ENCODE results near the gene DOK3. TPM values are rescaled to one million over a fixed set of nuclear protein-coding genes. Genes with fewer than 3 reads are reported as not detected.
"Not testable (repeated sequence)": the region's sequence is repeated elsewhere in the genome, so short reads cannot be mapped to it uniquely, and the experiment has no call there.

DOK3 gene
- total RNA-seq, 1 donor, result 38.6 TPM

GRCh38 chr5:177489119-177489716 is 20.4 kb downstream of the DOK3 start:
- H3K4me3 ChIP-seq (ENCODE audit: low read length), result no peak overlapping the region
- peaks cover 24% of the 10 kb centered on the region for H3K4me1 ChIP-seq (ENCODE audit: insufficient read depth, low read length)
- no peaks in the 10 kb centered on the region for H3K9me3 ChIP-seq (ENCODE audit: low read depth, low read length)
- no peaks in the 10 kb centered on the region for H3K27me3 ChIP-seq (ENCODE audit: insufficient read depth, low read length)

GRCh38 chr5:177487975-177488374 is 21.7 kb downstream of the DOK3 start:
- H3K27me3 ChIP-seq (ENCODE audit: insufficient read depth, low read length), result no peaks in the 10 kb centered on the region
- peaks cover 12% of the 10 kb centered on the region for H3K4me1 ChIP-seq (ENCODE audit: insufficient read depth, low read length)
- H3K4me3 ChIP-seq (ENCODE audit: low read length), result no peak overlapping the region
- no peaks in the 10 kb centered on the region for H3K9me3 ChIP-seq (ENCODE audit: low read depth, low read length)

GRCh38 chr5:177487144-177487543 is 22.5 kb downstream of the DOK3 start:
- peaks cover 8% of the 10 kb centered on the region for H3K4me1 ChIP-seq (ENCODE audit: insufficient read depth, low read length)
- no peak overlapping the region for H3K4me3 ChIP-seq (ENCODE audit: low read length)
- H3K9me3 ChIP-seq (ENCODE audit: low read depth, low read length), result no peaks in the 10 kb centered on the region
- H3K27me3 ChIP-seq (ENCODE audit: insufficient read depth, low read length), result no peaks in the 10 kb centered on the region

GRCh38 chr5:177486256-177486655 is 23.4 kb downstream of the DOK3 start:
- Histone ChIP-seq H3K4me1 (ENCODE audit: insufficient read depth, low read length) (peaks cover 7% of the 10 kb centered on the region), H3K4me3 (ENCODE audit: low read length) (no peak overlapping the region), H3K9me3 (ENCODE audit: low read depth, low read length) (no peaks in the 10 kb centered on the region), H3K27me3 (ENCODE audit: insufficient read depth, low read length) (no peaks in the 10 kb centered on the region)

GRCh38 chr5:177485753-177486152 is 23.9 kb downstream of the DOK3 start:
- H3K4me3 ChIP-seq (ENCODE audit: low read length); H3K9me3 ChIP-seq (ENCODE audit: low read depth, low read length); H3K4me1 ChIP-seq (ENCODE audit: insufficient read depth, low read length); H3K27me3 ChIP-seq (ENCODE audit: insufficient read depth, low read length): not testable (repeated sequence)

- Histone ChIP-seq H3K9me3 (ENCODE audit: low read depth, low read length) (no peaks in the 10 kb centered on the region), H3K27me3 (ENCODE audit: insufficient read depth, low read length) (no peaks in the 10 kb centered on the region), H3K4me3 (ENCODE audit: low read length) (no peak overlapping the region), H3K4me1 (ENCODE audit: insufficient read depth, low read length) (peaks cover 5% of the 10 kb centered on the region)
These were observed 24.6 kb downstream of the DOK3 start for GRCh38 chr5:177484902-177485549.

GRCh38 chr5:177483994-177484901 is 25.4 kb downstream of the DOK3 start:
- H3K27me3 ChIP-seq (ENCODE audit: insufficient read depth, low read length), result no peaks in the 10 kb centered on the region
- H3K4me1 ChIP-seq (ENCODE audit: insufficient read depth, low read length), result peaks cover 13% of the 10 kb centered on the region
- H3K4me3 ChIP-seq (ENCODE audit: low read length), result no peak overlapping the region

GRCh38 chr5:177483042-177483441 is 26.6 kb downstream of the DOK3 start:
- H3K4me1 ChIP-seq (ENCODE audit: insufficient read depth, low read length), result peaks cover 25% of the 10 kb centered on the region
- no peak overlapping the region for H3K4me3 ChIP-seq (ENCODE audit: low read length)
- no peaks in the 10 kb centered on the region for H3K27me3 ChIP-seq (ENCODE audit: insufficient read depth, low read length)
- no peaks in the 10 kb centered on the region for H3K9me3 ChIP-seq (ENCODE audit: low read depth, low read length)

More at GRCh38 chr5:177483994-177484901, 25.4 kb downstream of the DOK3 start:
- no peaks in the 10 kb centered on the region for H3K9me3 ChIP-seq (ENCODE audit: low read depth, low read length)

- peaks cover 31% of the 10 kb centered on the region for H3K4me1 ChIP-seq (ENCODE audit: insufficient read depth, low read length)
- no peaks in the 10 kb centered on the region for H3K9me3 ChIP-seq (ENCODE audit: low read depth, low read length)
- no peaks in the 10 kb centered on the region for H3K27me3 ChIP-seq (ENCODE audit: insufficient read depth, low read length)
- H3K4me3 ChIP-seq (ENCODE audit: low read length), result no peak overlapping the region
These were observed 27.2 kb downstream of the DOK3 start for GRCh38 chr5:177482359-177482795.

GRCh38 chr5:177479774-177480173 is 29.9 kb downstream of the DOK3 start:
- Histone ChIP-seq H3K4me1 (ENCODE audit: insufficient read depth, low read length) (peaks cover 41% of the 10 kb centered on the region), H3K27me3 (ENCODE audit: insufficient read depth, low read length) (no peaks in the 10 kb centered on the region), H3K9me3 (ENCODE audit: low read depth, low read length) (no peaks in the 10 kb centered on the region), H3K4me3 (ENCODE audit: low read length) (no peak overlapping the region)

- H3K4me3 ChIP-seq (ENCODE audit: low read length), result no peak overlapping the region
- no peaks in the 10 kb centered on the region for H3K9me3 ChIP-seq (ENCODE audit: low read depth, low read length)
- peaks cover 42% of the 10 kb centered on the region for H3K4me1 ChIP-seq (ENCODE audit: insufficient read depth, low read length)
- H3K27me3 ChIP-seq (ENCODE audit: insufficient read depth, low read length), result peaks cover 5% of the 10 kb centered on the region
These were observed 30.6 kb downstream of the DOK3 start for GRCh38 chr5:177478711-177479646.

- H3K4me1 ChIP-seq (ENCODE audit: insufficient read depth, low read length), result peaks cover 42% of the 10 kb centered on the region
These were observed 31.7 kb downstream of the DOK3 start for GRCh38 chr5:177477701-177478477.

GRCh38 chr5:177476531-177477233 is 32.9 kb downstream of the DOK3 start:
- no peaks in the 10 kb centered on the region for H3K9me3 ChIP-seq (ENCODE audit: low read depth, low read length)
- no peak overlapping the region for H3K4me3 ChIP-seq (ENCODE audit: low read length)
- H3K4me1 ChIP-seq (ENCODE audit: insufficient read depth, low read length), result peaks cover 53% of the 10 kb centered on the region
- peaks cover 15% of the 10 kb centered on the region for H3K27me3 ChIP-seq (ENCODE audit: insufficient read depth, low read length)

More at GRCh38 chr5:177477701-177478477, 31.7 kb downstream of the DOK3 start:
- H3K9me3 ChIP-seq (ENCODE audit: low read depth, low read length), result no peaks in the 10 kb centered on the region
- H3K27me3 ChIP-seq (ENCODE audit: insufficient read depth, low read length), result peaks cover 6% of the 10 kb centered on the region
- H3K4me3 ChIP-seq (ENCODE audit: low read length), result no peak overlapping the region
